LNCAP (cell line): Measurements from ENCODE around the gene LEMD3.

ENCODE experiments used
- CTCF ChIP-seq: fragments of 450-650 bp; IDR thresholded peaks from 2 replicates; pipeline ENCODE4 v1.5.1; 2017; ENCODE audit warnings: mild to moderate bottlenecking

LEMD3 gene

GRCh38 chr12:65252515-65252914, 83.1 kb downstream of the LEMD3 start:
- no peak for TF ChIP-seq CTCF

GRCh38 chr12:65257986-65258385, 88.6 kb downstream of the LEMD3 start:
- no peak for TF ChIP-seq CTCF

- no peak for TF ChIP-seq CTCF
These were observed 90.1 kb downstream of the LEMD3 start for GRCh38 chr12:65259501-65259900.

GRCh38 chr12:65263777-65264176, 94.4 kb downstream of the LEMD3 start:
- TF ChIP-seq CTCF = no peak

- no peak for TF ChIP-seq CTCF
These were observed 97.0 kb downstream of the LEMD3 start for GRCh38 chr12:65266408-65266807.

- no peak for TF ChIP-seq CTCF
These were observed 100.2 kb downstream of the LEMD3 start for GRCh38 chr12:65269603-65270002.

- TF ChIP-seq CTCF = no peak
These were observed 105.4 kb downstream of the LEMD3 start for GRCh38 chr12:65274602-65275272.

- no peak for TF ChIP-seq CTCF
These were observed 106.2 kb downstream of the LEMD3 start for GRCh38 chr12:65275627-65276026.
